Activated naive CD4-positive, alpha-beta T cell treated with anti-CD3 and anti-CD28 coated beads, Interleukin-2, amount 10 ng/mL, durations not matched to agents 7 days and 5 days (primary cell): ENCODE measurements around the gene APOL6.

Source experiments
- CTCF ChIA-PET: fragments of 350-600 bp; sonication (Branson Sonifier 250); formaldehyde crosslinking; loops from one replicate; lab custom pipeline; 2021; ENCODE audit warnings: antibody characterized with exemption; lab: Charles Lee
- DNase-seq: peaks from one replicate; pipeline ENCODE4 v3.0.0-alpha.2; 2020
- H3K27ac Mint-ChIP-seq: one replicate; pipeline ENCODE4 v1.8.0; 2021; ENCODE audit warnings: mild to moderate bottlenecking, moderate library complexity, mixed read lengths
- H3K27me3 Mint-ChIP-seq: one replicate; pipeline ENCODE4 v1.8.0; 2021; ENCODE audit warnings: mild to moderate bottlenecking, mixed read lengths
- H3K36me3 Mint-ChIP-seq: one replicate; pipeline ENCODE4 v1.8.0; 2021; ENCODE audit warnings: mixed read lengths
- H3K4me1 Mint-ChIP-seq: one replicate; pipeline ENCODE4 v1.8.0; 2021; ENCODE audit warnings: mixed read lengths
- H3K4me3 Mint-ChIP-seq: one replicate; pipeline ENCODE4 v1.8.0; 2021; ENCODE audit warnings: mild to moderate bottlenecking, moderate library complexity, mixed read lengths
- H3K9me3 Mint-ChIP-seq: one replicate; pipeline ENCODE4 v1.8.0; 2021; ENCODE audit warnings: mixed read lengths

APOL6 gene

GRCh38 chr22:35637254-35637653, 11.0 kb upstream of the APOL6 start:
- H3K36me3 Mint-ChIP-seq: no peaks in the 10 kb centered on the region
- CTCF ChIA-PET: no interaction called here
- peaks cover 5% of the 10 kb centered on the region for H3K9me3 Mint-ChIP-seq
- no peak overlapping the region for H3K27ac Mint-ChIP-seq
- no peak overlapping the region for H3K4me3 Mint-ChIP-seq
- H3K4me1 Mint-ChIP-seq: peaks cover 13% of the 10 kb centered on the region
- DNase-seq: no peak
- peaks cover 24% of the 10 kb centered on the region for H3K27me3 Mint-ChIP-seq

- Mint-ChIP-seq H3K9me3 (peaks cover 5% of the 10 kb centered on the region), H3K4me3 (no peak overlapping the region), H3K27ac (no peak overlapping the region), H3K36me3 (no peaks in the 10 kb centered on the region), H3K27me3 (peaks cover 24% of the 10 kb centered on the region), H3K4me1 (peaks cover 13% of the 10 kb centered on the region)
- CTCF ChIA-PET: no interaction called here
- DNase-seq: no peak
These were observed 10.2 kb upstream of the APOL6 start for GRCh38 chr22:35638001-35638400.

- CTCF ChIA-PET: interaction anchor here (1.7 kb wide), 1 partner anchor 11 kb away, joined by 5 read pairs; no protein-coding TSS in a partner anchor
- H3K27me3 Mint-ChIP-seq: peaks cover 24% of the 10 kb centered on the region
- no peaks in the 10 kb centered on the region for H3K36me3 Mint-ChIP-seq
- peaks cover 2% of the 10 kb centered on the region for H3K9me3 Mint-ChIP-seq
- no peak overlapping the region for H3K4me3 Mint-ChIP-seq
- H3K4me1 Mint-ChIP-seq: peaks cover 9% of the 10 kb centered on the region
- DNase-seq: no peak
- no peak overlapping the region for H3K27ac Mint-ChIP-seq
These were observed 9.8 kb upstream of the APOL6 start for GRCh38 chr22:35638410-35638809.

- peaks cover 5% of the 10 kb centered on the region for H3K4me1 Mint-ChIP-seq
- CTCF ChIA-PET: no interaction called here
- no peaks in the 10 kb centered on the region for H3K36me3 Mint-ChIP-seq
- no peaks in the 10 kb centered on the region for H3K9me3 Mint-ChIP-seq
- peaks cover 19% of the 10 kb centered on the region for H3K27me3 Mint-ChIP-seq
- no peak overlapping the region for H3K27ac Mint-ChIP-seq
- DNase-seq: no peak
- no peak overlapping the region for H3K4me3 Mint-ChIP-seq
These were observed 6.6 kb upstream of the APOL6 start for GRCh38 chr22:35641494-35642120.

GRCh38 chr22:35642305-35642741, 5.9 kb upstream of the APOL6 start:
- no peak overlapping the region for H3K4me3 Mint-ChIP-seq
- CTCF ChIA-PET: no interaction called here
- no peak for DNase-seq
- H3K27me3 Mint-ChIP-seq: peaks cover 12% of the 10 kb centered on the region
- H3K36me3 Mint-ChIP-seq: no peaks in the 10 kb centered on the region
- H3K4me1 Mint-ChIP-seq: peaks cover 12% of the 10 kb centered on the region
- no peaks in the 10 kb centered on the region for H3K9me3 Mint-ChIP-seq
- H3K27ac Mint-ChIP-seq: no peak overlapping the region

- peaks cover 19% of the 10 kb centered on the region for H3K4me1 Mint-ChIP-seq
- H3K27ac Mint-ChIP-seq: no peak overlapping the region
- no peaks in the 10 kb centered on the region for H3K9me3 Mint-ChIP-seq
- CTCF ChIA-PET: no interaction called here
- H3K36me3 Mint-ChIP-seq: peaks cover 5% of the 10 kb centered on the region
- H3K4me3 Mint-ChIP-seq: no peak overlapping the region
- no peak for DNase-seq
- H3K27me3 Mint-ChIP-seq: no peaks in the 10 kb centered on the region
These were observed 4.3 kb upstream of the APOL6 start for GRCh38 chr22:35643991-35644390.

- CTCF ChIA-PET: no interaction called here
- no peaks in the 10 kb centered on the region for H3K27me3 Mint-ChIP-seq
- no peak for DNase-seq
- H3K4me3 Mint-ChIP-seq: no peak overlapping the region
- H3K27ac Mint-ChIP-seq: no peak overlapping the region
- H3K9me3 Mint-ChIP-seq: no peaks in the 10 kb centered on the region
- H3K36me3 Mint-ChIP-seq: peaks cover 20% of the 10 kb centered on the region
- H3K4me1 Mint-ChIP-seq: peaks cover 29% of the 10 kb centered on the region
These were observed 2.6 kb upstream of the APOL6 start for GRCh38 chr22:35645646-35646045.

- DNase-seq: peak; percentile 30
These were observed 844 bp downstream of the APOL6 start for GRCh38 chr22:35649026-35649553.

GRCh38 chr22:35649636-35650250, 1.5 kb downstream of the APOL6 start:
- Mint-ChIP-seq H3K9me3 (peaks cover 5% of the 10 kb centered on the region), H3K4me3 (peak overlapping the region; percentile 99), H3K4me1 (peaks cover 59% of the 10 kb centered on the region), H3K27me3 (no peaks in the 10 kb centered on the region), H3K36me3 (peaks cover 54% of the 10 kb centered on the region), H3K27ac (peak overlapping the region; percentile 100)
- CTCF ChIA-PET: no interaction called here
- no peak for DNase-seq

More at GRCh38 chr22:35649026-35649553, 844 bp downstream of the APOL6 start:
- H3K4me3 Mint-ChIP-seq: peak overlapping the region; percentile 99
- H3K9me3 Mint-ChIP-seq: peaks cover 5% of the 10 kb centered on the region
- peaks cover 54% of the 10 kb centered on the region for H3K4me1 Mint-ChIP-seq
- H3K27ac Mint-ChIP-seq: peak overlapping the region; percentile 100
- H3K27me3 Mint-ChIP-seq: no peaks in the 10 kb centered on the region
- CTCF ChIA-PET: no interaction called here
- H3K36me3 Mint-ChIP-seq: peaks cover 48% of the 10 kb centered on the region

GRCh38 chr22:35651085-35651484, 2.8 kb downstream of the APOL6 start:
- H3K36me3 Mint-ChIP-seq: peaks cover 67% of the 10 kb centered on the region
- CTCF ChIA-PET: no interaction called here

GRCh38 chr22:35653824-35654223, 5.6 kb downstream of the APOL6 start:
- no peak for DNase-seq
- CTCF ChIA-PET: no interaction called here
- H3K4me3 Mint-ChIP-seq: no peak overlapping the region
- no peaks in the 10 kb centered on the region for H3K27me3 Mint-ChIP-seq
- H3K4me1 Mint-ChIP-seq: peaks cover 67% of the 10 kb centered on the region
- no peak overlapping the region for H3K27ac Mint-ChIP-seq
- peaks cover 91% of the 10 kb centered on the region for H3K36me3 Mint-ChIP-seq
- H3K9me3 Mint-ChIP-seq: peaks cover 17% of the 10 kb centered on the region

More at GRCh38 chr22:35651085-35651484, 2.8 kb downstream of the APOL6 start:
- peaks cover 63% of the 10 kb centered on the region for H3K4me1 Mint-ChIP-seq
- DNase-seq: no peak
- H3K4me3 Mint-ChIP-seq: peak overlapping the region; percentile 31
- peaks cover 7% of the 10 kb centered on the region for H3K9me3 Mint-ChIP-seq
- H3K27ac Mint-ChIP-seq: peak overlapping the region; percentile 60
- H3K27me3 Mint-ChIP-seq: no peaks in the 10 kb centered on the region

- peak overlapping the region; percentile 62 for H3K27ac Mint-ChIP-seq
- no peaks in the 10 kb centered on the region for H3K27me3 Mint-ChIP-seq
- H3K4me1 Mint-ChIP-seq: peaks cover 73% of the 10 kb centered on the region
- CTCF ChIA-PET: no interaction called here
- peaks cover 92% of the 10 kb centered on the region for H3K36me3 Mint-ChIP-seq
- H3K4me3 Mint-ChIP-seq: no peak overlapping the region
- H3K9me3 Mint-ChIP-seq: peaks cover 15% of the 10 kb centered on the region
- DNase-seq: no peak
These were observed 8.1 kb downstream of the APOL6 start for GRCh38 chr22:35656284-35656752.

- Mint-ChIP-seq H3K27ac (peak overlapping the region; percentile 92), H3K4me3 (no peak overlapping the region), H3K4me1 (peaks cover 78% of the 10 kb centered on the region), H3K36me3 (peaks cover 95% of the 10 kb centered on the region), H3K27me3 (no peaks in the 10 kb centered on the region), H3K9me3 (peaks cover 18% of the 10 kb centered on the region)
- DNase-seq: no peak
- CTCF ChIA-PET: interaction anchor here (0.6 kb wide), 1 partner anchor 274 kb away, joined by 3 read pairs; no protein-coding TSS in a partner anchor
These were observed 9.5 kb downstream of the APOL6 start for GRCh38 chr22:35657571-35658312.
